GM19099 (cell line): ENCODE measurements around the gene MFN2.
A peak's percentile ranks its signal among the peaks of the same experiment; 100 is the strongest.

ENCODE experiments used
- POLR2A ChIP-seq: IDR thresholded peaks from 3 replicates; pipeline ENCODE4 v1.6.1; 2011; ENCODE audit warnings: low read depth; ENCODE audit not compliant: insufficient read length; ENCODE audit errors: extremely low read depth

Gene MFN2

GRCh38 chr1:12048372-12048771, 68.1 kb downstream of the MFN2 start:
- no peak for TF ChIP-seq POLR2A

- TF ChIP-seq POLR2A, result no peak
These were observed 69.4 kb downstream of the MFN2 start for GRCh38 chr1:12049616-12050015.

GRCh38 chr1:12051361-12051760, 71.1 kb downstream of the MFN2 start:
- no peak for TF ChIP-seq POLR2A

GRCh38 chr1:12052008-12052573, 71.8 kb downstream of the MFN2 start:
- TF ChIP-seq POLR2A, result no peak

DNA sequence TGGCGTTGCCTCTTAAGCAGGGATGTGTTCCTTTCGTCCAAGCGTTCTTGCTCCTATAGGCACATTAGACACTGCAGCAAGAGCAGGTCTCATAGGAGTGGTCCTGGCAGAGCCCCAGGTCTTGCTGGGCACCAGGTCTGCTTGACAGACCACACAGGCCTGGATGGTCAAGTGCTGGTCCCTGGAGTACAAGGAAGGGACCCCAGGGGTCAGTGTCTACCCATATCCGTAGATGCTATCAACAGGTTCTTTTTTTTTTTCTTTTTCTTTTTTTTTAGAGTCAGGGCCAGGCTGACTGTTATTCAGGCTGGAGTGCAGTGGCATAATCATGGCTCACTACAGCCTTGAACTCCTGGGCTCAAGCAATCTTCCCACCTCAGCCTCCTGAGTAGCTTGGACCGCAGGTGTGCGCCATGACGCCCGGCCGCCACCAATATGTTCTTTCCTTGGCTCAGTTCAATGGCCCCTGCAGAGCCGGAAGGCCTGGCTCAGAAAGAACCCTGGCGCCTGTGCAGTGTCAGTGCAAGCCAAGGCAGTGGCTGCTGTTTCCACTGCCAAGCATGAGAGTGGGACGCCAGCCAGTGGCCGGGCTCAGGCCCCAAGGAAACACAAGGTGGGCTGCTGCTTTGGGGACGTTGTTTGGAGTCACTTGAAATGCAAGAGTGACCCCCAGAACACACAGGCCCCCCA, 72.9 kb downstream of the MFN2 start:
- TF ChIP-seq POLR2A, result no peak

DNA sequence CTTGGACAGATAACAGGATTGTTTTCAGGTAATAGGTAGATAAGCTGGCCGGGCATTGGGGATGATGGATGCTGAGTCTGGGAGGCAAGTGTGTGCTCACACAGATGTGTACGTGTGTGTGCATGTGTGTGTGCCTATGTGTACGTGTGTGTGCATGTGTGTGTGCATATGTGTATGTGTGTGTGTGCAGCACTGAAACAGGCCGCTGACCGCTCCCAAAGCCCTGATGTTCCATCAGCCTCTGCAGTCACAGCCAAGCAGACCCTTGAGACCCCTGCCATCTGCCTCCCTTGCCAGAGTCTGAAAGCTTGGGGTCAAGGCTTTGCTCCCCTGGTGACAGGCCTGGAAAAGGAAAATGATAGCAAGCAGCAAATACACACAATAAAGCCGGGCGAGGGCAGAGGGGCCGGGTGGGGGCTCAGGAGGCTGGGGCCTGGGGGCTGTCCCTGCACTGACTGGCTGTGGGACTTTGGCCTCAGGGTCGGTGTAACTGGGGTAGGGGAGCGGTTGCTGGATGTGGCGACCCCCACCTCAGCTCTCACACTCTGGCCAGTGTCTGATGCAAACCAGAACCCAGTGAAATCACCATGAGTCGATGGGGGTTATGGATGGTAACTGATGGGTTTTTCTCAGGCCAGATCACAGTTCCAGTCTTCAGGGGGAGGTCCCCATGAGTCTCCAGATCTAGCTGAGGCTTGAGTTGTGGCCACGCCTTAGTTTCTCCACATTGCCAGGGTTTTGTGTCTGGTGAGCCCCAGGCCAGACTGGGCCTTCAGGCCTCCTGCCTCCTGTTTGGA, 73.7 kb downstream of the MFN2 start:
- peak; percentile 23 for TF ChIP-seq POLR2A

DNA sequence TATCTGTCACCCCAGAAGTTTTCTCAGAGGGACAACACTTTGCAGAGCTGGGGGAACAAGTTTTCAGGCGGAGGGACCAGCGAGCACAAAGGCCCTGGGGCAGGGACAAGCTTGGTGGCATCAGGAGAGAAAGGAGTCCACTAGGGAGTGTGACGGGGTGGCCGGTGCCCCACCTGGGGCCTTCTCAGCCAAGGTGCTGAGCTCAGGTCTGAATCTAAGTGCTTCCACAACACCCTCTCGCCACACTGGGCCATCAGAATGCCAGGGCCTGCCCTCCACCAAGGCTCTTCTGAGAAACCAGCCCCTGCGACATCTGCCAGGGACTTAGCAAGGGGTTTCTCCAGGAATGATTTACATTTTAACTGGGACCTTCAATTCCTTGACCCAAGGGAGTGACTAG, 75.0 kb downstream of the MFN2 start:
- no peak for TF ChIP-seq POLR2A

GRCh38 chr1:12056331-12056841, 76.1 kb downstream of the MFN2 start:
- no peak for TF ChIP-seq POLR2A

GRCh38 chr1:12057382-12057781, 77.1 kb downstream of the MFN2 start:
- TF ChIP-seq POLR2A, result no peak

GRCh38 chr1:12057940-12058687, 77.9 kb downstream of the MFN2 start:
- TF ChIP-seq POLR2A, result no peak

DNA sequence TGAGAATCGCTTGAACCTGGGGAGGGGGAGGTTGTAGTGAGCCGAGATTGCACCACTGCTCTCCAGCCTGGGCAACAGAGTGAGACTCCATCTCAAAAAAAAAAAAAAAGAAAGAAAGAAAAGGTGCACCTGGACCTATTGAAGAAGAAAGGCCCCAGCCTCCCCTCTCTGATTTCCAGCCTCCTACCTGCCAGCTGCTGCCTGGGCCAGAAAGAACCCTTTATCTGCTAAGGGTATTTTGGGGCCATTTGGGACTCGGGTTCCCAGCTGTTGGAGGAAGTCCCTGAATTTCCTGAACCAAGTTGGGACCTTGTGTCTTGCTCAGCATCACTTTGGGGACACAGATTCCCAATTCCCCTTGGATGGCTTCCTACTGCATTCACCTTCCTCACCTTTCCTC, 79.0 kb downstream of the MFN2 start:
- TF ChIP-seq POLR2A, result no peak

- no peak for TF ChIP-seq POLR2A
These were observed 79.6 kb downstream of the MFN2 start for GRCh38 chr1:12059722-12060464.

- no peak for TF ChIP-seq POLR2A
These were observed 80.3 kb downstream of the MFN2 start for GRCh38 chr1:12060500-12060899.
